Ascending aorta (tissue), 2 donors: Measurements from ENCODE around the gene C20orf204. TPM values are rescaled to one million over a fixed set of nuclear protein-coding genes. Genes with fewer than 3 reads are reported as not detected.

ENCODE experiments used
- DNase-seq, 2 donors: peaks; one replicate each; pipeline ENCODE4 v3.0.0-alpha.2; 2019; ENCODE audit warnings: low spot score in 2 of 2
- H3K27ac ChIP-seq, 2 donors: fragments of 200-600 bp; sonication (generic); one replicate each; pipeline ENCODE4 v1.5.1; 2016 to 2017; ENCODE audit warnings: mild to moderate bottlenecking in 1 of 2
- H3K27me3 ChIP-seq: fragments of 200-600 bp; sonication (generic); one replicate; pipeline ENCODE4 v1.5.1; 2017
- H3K36me3 ChIP-seq, 2 donors: fragments of 200-600 bp; sonication (generic); one replicate each; pipeline ENCODE4 v1.5.1; 2016
- H3K4me1 ChIP-seq, 2 donors: fragments of 200-600 bp; sonication (generic); one replicate each; pipeline ENCODE4 v1.5.1; 2016 to 2017; ENCODE audit warnings: mild to moderate bottlenecking in 1 of 2
- H3K4me3 ChIP-seq, 2 donors: fragments of 200-600 bp; sonication (generic); one replicate each; pipeline ENCODE4 v1.5.1; 2016 to 2017; ENCODE audit warnings: mild to moderate bottlenecking in 1 of 2
- H3K9me3 ChIP-seq, 2 donors: fragments of 200-600 bp; sonication (generic); one replicate each; pipeline ENCODE4 v1.5.1; 2016
- intact Hi-C: fragments of 100-400 bp; cut with DNase I; formaldehyde crosslinking; loops from one replicate; pipeline ENCODE4 v1.15.1; 2023
- total RNA-seq: library from RNA; depleted of rRNA; stranded (reverse); fragments of >200 nt; gene quantifications from one replicate; pipeline ENCODE4 v1.1.0, GENCODE V29; 2016
- TF ChIP-seq, protein P1 (sequence below), 3 experiments: fragments of 200-600 bp in 2 of 3; fragments of 450-650 bp in 1 of 3; sonication (generic) in 2 of 3; IDR thresholded peaks; one replicate each; pipeline ENCODE4 v1.5.1; 2016 to 2019; ENCODE audit warnings: antibody characterized with exemption in 3 of 3, mild to moderate bottlenecking in 1 of 3, moderate library complexity in 1 of 3

C20orf204 gene
- total RNA-seq, 1 donor from 2014 or later = not detected

DNA sequence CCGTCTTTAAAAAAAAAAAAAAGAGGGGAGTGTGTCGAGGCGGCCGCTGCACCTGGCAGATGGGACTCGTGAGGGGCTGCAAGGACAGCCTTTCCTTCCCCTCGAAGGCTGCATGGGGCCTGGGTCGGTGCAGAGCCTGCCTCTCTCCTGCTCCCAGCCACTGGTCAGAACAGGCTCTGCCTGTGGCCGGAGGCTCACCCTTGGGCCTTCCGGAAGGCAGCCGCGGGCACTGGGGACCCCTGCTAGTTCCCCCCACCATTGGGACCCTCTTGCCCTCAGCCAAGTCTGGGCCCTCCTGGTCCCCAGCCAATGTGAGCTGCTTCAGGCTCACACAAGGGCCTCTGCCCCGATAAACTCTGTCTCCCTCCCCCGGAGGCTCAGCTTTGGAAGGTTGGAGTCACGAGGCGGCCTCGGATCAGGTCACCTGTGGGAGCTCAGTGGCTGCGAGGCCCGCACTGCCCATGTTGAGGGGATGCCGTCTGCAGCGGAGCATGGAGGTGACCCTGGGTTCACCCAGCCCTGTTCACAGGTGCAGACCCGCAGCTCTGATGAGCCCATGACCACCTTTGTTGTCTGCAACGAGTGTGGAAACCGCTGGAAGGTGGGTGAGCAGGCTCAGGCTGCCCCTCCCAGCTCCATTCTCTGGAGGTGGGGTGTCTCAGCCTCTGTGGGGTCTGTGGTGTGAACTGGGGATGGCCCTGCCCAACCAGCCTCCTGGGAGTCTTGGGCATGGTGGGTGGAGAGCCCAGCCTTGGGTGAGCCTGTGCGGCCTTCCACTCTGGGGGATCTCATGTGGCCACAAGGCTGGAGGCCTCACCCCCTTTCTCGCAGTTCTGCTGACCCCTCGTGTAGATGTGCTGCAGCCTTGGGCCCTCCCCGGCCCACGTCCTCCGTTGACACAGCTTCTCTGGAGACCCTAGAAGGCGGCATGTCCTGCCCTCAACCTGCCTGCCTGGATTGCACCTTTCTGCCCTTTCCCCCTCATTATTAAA lies 35.7 kb downstream of the C20orf204 start:
- Histone ChIP-seq H3K9me3 (no peaks in the 10 kb centered on the region), H3K36me3 (peaks cover 34 to 51% of the 10 kb centered on the region in 2 donors), H3K4me1 (no peaks in the 10 kb centered on the region), H3K27ac (no peak overlapping the region), H3K27me3 (no peaks in the 10 kb centered on the region), H3K4me3 (no peak overlapping the region)
- intact Hi-C loops = no loop called here
- no peak for DNase-seq
- TF ChIP-seq, protein P1, sequence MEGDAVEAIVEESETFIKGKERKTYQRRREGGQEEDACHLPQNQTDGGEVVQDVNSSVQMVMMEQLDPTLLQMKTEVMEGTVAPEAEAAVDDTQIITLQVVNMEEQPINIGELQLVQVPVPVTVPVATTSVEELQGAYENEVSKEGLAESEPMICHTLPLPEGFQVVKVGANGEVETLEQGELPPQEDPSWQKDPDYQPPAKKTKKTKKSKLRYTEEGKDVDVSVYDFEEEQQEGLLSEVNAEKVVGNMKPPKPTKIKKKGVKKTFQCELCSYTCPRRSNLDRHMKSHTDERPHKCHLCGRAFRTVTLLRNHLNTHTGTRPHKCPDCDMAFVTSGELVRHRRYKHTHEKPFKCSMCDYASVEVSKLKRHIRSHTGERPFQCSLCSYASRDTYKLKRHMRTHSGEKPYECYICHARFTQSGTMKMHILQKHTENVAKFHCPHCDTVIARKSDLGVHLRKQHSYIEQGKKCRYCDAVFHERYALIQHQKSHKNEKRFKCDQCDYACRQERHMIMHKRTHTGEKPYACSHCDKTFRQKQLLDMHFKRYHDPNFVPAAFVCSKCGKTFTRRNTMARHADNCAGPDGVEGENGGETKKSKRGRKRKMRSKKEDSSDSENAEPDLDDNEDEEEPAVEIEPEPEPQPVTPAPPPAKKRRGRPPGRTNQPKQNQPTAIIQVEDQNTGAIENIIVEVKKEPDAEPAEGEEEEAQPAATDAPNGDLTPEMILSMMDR (IDR thresholded peaks at IDR 0.05) = no peak

DNA sequence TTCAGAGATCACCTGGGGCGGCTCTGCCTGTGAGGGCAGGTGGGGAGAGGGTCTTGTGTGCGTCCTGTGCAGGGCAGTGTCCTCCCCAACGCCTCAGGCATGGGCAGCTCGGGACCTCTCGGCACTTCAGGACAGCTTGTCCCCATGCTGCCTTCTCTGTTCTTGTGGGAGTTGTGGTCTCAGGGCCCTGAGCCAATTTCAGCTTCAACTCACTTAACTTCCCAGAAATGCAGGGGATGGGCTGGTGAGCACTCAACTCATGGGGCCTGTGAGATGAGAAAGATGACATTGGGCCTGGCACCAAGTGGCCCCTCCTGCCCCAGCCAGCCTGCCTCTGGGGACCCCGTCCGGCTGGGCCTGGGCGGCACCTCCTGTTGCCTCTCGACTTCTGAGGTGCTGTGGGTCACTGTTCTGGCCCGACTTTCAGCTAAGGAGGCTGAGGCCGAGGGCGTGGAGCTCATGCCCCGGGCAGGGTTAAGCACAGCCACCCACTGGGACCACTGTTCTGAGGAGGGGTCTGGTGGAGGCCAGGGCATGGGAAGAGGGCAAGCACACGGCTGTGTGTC lies 36.6 kb downstream of the C20orf204 start:
- H3K4me1 ChIP-seq = no peaks in the 10 kb centered on the region
- H3K4me3 ChIP-seq = no peak overlapping the region
- intact Hi-C loops = no loop called here
- peaks cover 34 to 51% of the 10 kb centered on the region in 2 donors for H3K36me3 ChIP-seq
- no peaks in the 10 kb centered on the region for H3K9me3 ChIP-seq
- no peak for DNase-seq
- TF ChIP-seq, protein P1 (IDR thresholded peaks at IDR 0.05) = no peak
- H3K27me3 ChIP-seq = no peaks in the 10 kb centered on the region
- H3K27ac ChIP-seq = no peak overlapping the region

DNA sequence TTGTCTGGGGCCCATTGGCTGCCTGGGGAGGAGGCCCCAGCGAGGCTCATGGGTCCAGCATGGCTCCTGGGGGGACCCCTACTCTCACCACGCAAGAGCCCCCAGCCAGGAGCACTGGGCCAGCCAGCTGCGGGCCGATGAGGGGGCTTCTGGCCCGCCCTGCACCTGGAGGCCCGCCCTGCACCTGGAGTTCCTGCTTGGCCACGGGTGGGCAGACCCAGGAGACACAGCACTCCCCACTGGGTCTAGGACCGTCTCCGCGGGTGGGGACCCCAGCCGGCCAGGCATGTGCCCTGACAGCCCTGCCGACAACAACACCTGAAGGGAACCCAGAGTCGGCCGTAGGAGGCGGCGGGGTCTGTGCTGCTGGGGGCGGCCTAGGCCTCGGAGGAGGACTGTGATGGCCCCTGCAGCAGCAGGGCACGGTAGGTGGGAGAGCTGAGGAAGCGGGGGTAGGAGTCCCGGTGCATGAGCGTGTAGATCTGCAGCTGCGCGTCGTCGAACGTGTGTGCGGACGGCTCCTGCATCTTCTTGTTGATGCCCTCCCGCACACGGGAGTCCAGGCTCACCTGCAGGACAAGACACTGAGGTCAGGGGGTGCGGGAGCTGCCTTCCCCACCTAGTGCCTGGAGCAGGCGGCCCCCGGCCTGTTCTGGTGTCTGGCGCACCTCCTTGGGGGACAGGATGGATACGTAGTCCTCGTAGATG lies 37.6 kb downstream of the C20orf204 start:
- peaks cover 34 to 50% of the 10 kb centered on the region in 2 donors for H3K36me3 ChIP-seq
- no peak overlapping the region for H3K27ac ChIP-seq
- intact Hi-C loops = no loop called here
- H3K4me3 ChIP-seq = no peak overlapping the region
- no peaks in the 10 kb centered on the region for H3K27me3 ChIP-seq
- TF ChIP-seq, protein P1 (IDR thresholded peaks at IDR 0.05) = no peak
- no peak for DNase-seq
- H3K4me1 ChIP-seq = peaks cover 4 to 8% of the 10 kb centered on the region in 2 donors
- no peaks in the 10 kb centered on the region for H3K9me3 ChIP-seq

GRCh38 chr20:64074184-64074789 lies 38.3 kb downstream of the C20orf204 start:
- Histone ChIP-seq H3K27ac (no peak overlapping the region), H3K27me3 (no peaks in the 10 kb centered on the region), H3K36me3 (peaks cover 34 to 43% of the 10 kb centered on the region in 2 donors), H3K9me3 (no peaks in the 10 kb centered on the region), H3K4me3 (no peak overlapping the region), H3K4me1 (peaks cover 10 to 14% of the 10 kb centered on the region in 2 donors)
- DNase-seq = no peak
- TF ChIP-seq, protein P1 (IDR thresholded peaks at IDR 0.05) = no peak
- intact Hi-C loops = no loop called here

DNA sequence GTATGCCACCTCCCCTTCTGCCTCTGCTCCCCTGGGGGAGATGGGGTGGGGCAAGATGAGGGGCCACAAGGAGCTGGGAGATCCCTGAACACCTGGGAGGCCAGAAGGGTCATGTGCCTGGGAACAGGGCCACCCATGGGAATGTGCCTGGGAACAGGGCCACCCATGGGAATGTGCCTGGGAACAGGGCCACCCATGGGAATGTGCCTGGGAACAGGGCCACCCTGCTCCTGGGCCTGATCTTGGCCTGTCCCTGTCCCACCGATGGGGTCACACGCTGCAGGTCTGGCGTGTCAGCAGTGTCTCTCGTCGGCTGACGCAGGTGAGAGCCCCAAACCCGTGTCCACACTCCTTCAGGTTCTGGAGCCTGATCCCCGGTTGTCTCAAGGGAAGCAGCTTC lies 39.0 kb downstream of the C20orf204 start:
- Histone ChIP-seq H3K27me3 (no peaks in the 10 kb centered on the region), H3K4me1 (peaks cover 11 to 15% of the 10 kb centered on the region in 2 donors), H3K9me3 (no peaks in the 10 kb centered on the region), H3K4me3 (no peak overlapping the region), H3K27ac (no peak overlapping the region), H3K36me3 (peaks cover 32 to 38% of the 10 kb centered on the region in 2 donors)
- TF ChIP-seq, protein P1 (IDR thresholded peaks at IDR 0.05) = no peak
- intact Hi-C loops = no loop called here
- DNase-seq = no peak
